GM12892 (cell line): Measurements from ENCODE around the gene CD163L1.

Experiments
- POLR2A ChIP-seq: IDR thresholded peaks from 2 replicates; pipeline ENCODE4 v1.6.1; 2011; ENCODE audit warnings: low read depth, low read length, control low read depth
- POLR2AphosphoS5 ChIP-seq: IDR thresholded peaks from 2 replicates; pipeline ENCODE4 v1.6.1; 2011; ENCODE audit warnings: low read depth, low read length, control low read depth
- TAF1 ChIP-seq: IDR thresholded peaks from 2 replicates; pipeline ENCODE4 v1.6.1; 2011; ENCODE audit warnings: low read depth, mild to moderate bottlenecking, control low read depth, low read length, borderline replicate concordance

GRCh38 chr12:7310070-7310469, 133.9 kb downstream of the CD163L1 start:
- TF ChIP-seq POLR2A, result no peak
- no peak for TF ChIP-seq POLR2AphosphoS5
- TF ChIP-seq TAF1, result no peak
